H1 (cell line): ENCODE results near the gene ZNF618. TPM values are rescaled to one million over a fixed set of nuclear protein-coding genes. Genes with fewer than 3 reads are reported as not detected.

ENCODE experiments used
- ATF2 ChIP-seq: IDR thresholded peaks from 2 replicates; pipeline ENCODE4 v1.6.1; 2012; ENCODE audit warnings: low read length, inconsistent platforms
- CBX8 ChIP-seq: fragments of 300-800, 300-1000 bp; sonication (generic); IDR thresholded peaks from 2 replicates; pipeline ENCODE4 v1.7.1; 2016; ENCODE audit warnings: low read depth, low read length, borderline replicate concordance
- KDM1A ChIP-seq: fragments of 200-600, 300-600 bp; sonication (generic); IDR thresholded peaks from 2 replicates; pipeline ENCODE4 v1.7.1; 2016; ENCODE audit warnings: mild to moderate bottlenecking, low read length, borderline replicate concordance
- SAP30 ChIP-seq: fragments of 300-600 bp; sonication (generic); IDR thresholded peaks from 2 replicates; pipeline ENCODE4 v1.7.1; 2012; ENCODE audit warnings: low read length, moderate library complexity, mild to moderate bottlenecking, inconsistent platforms; ENCODE audit not compliant: insufficient read depth, insufficient replicate concordance
- polyA plus RNA-seq, 7 experiments: library from polyadenylated mRNA; depleted of rRNA in 3 of 7; stranded (reverse) in 5 of 7; unstranded in 2 of 7; fragments of >200 nt in 5 of 7; fragments of 200-250 nt in 2 of 7; gene quantifications; 1 replicate in 5 of 7; 2 replicates in 1 of 7; 4 replicates in 1 of 7; pipeline versions ENCODE4 v1.2.1 to v1.2.3, GENCODE V29; 2011 to 2013; ENCODE audit warnings: missing spikeins in 2 of 7, mixed read lengths in 2 of 7
- total RNA-seq: library from RNA; stranded (reverse); fragmentation: NEBNext Ultra II Directional; extraction: Animal tissue kit (Norgen Biotek cat#: 25700); gene quantifications from 2 replicates; pipeline ENCODE4 v1.2.1, GENCODE V29; 2021
- TF ChIP-seq, protein P1 (sequence below): fragments of 300-600 bp; sonication (generic); IDR thresholded peaks from 2 replicates; pipeline ENCODE4 v1.7.1; 2012; ENCODE audit warnings: low read length, moderate library complexity, mild to moderate bottlenecking, inconsistent platforms; ENCODE audit not compliant: insufficient replicate concordance

The ZNF618 gene
- total and polyA plus RNA-seq, 2 of the 8 experiments (the other 6 are each of a cell fraction or from before 2014, with no cell fraction given): 9.6 to 28.5 TPM

GRCh38 chr9:114037961-114038723, 162.0 kb downstream of the ZNF618 start (continued):
- TF ChIP-seq, protein P1, sequence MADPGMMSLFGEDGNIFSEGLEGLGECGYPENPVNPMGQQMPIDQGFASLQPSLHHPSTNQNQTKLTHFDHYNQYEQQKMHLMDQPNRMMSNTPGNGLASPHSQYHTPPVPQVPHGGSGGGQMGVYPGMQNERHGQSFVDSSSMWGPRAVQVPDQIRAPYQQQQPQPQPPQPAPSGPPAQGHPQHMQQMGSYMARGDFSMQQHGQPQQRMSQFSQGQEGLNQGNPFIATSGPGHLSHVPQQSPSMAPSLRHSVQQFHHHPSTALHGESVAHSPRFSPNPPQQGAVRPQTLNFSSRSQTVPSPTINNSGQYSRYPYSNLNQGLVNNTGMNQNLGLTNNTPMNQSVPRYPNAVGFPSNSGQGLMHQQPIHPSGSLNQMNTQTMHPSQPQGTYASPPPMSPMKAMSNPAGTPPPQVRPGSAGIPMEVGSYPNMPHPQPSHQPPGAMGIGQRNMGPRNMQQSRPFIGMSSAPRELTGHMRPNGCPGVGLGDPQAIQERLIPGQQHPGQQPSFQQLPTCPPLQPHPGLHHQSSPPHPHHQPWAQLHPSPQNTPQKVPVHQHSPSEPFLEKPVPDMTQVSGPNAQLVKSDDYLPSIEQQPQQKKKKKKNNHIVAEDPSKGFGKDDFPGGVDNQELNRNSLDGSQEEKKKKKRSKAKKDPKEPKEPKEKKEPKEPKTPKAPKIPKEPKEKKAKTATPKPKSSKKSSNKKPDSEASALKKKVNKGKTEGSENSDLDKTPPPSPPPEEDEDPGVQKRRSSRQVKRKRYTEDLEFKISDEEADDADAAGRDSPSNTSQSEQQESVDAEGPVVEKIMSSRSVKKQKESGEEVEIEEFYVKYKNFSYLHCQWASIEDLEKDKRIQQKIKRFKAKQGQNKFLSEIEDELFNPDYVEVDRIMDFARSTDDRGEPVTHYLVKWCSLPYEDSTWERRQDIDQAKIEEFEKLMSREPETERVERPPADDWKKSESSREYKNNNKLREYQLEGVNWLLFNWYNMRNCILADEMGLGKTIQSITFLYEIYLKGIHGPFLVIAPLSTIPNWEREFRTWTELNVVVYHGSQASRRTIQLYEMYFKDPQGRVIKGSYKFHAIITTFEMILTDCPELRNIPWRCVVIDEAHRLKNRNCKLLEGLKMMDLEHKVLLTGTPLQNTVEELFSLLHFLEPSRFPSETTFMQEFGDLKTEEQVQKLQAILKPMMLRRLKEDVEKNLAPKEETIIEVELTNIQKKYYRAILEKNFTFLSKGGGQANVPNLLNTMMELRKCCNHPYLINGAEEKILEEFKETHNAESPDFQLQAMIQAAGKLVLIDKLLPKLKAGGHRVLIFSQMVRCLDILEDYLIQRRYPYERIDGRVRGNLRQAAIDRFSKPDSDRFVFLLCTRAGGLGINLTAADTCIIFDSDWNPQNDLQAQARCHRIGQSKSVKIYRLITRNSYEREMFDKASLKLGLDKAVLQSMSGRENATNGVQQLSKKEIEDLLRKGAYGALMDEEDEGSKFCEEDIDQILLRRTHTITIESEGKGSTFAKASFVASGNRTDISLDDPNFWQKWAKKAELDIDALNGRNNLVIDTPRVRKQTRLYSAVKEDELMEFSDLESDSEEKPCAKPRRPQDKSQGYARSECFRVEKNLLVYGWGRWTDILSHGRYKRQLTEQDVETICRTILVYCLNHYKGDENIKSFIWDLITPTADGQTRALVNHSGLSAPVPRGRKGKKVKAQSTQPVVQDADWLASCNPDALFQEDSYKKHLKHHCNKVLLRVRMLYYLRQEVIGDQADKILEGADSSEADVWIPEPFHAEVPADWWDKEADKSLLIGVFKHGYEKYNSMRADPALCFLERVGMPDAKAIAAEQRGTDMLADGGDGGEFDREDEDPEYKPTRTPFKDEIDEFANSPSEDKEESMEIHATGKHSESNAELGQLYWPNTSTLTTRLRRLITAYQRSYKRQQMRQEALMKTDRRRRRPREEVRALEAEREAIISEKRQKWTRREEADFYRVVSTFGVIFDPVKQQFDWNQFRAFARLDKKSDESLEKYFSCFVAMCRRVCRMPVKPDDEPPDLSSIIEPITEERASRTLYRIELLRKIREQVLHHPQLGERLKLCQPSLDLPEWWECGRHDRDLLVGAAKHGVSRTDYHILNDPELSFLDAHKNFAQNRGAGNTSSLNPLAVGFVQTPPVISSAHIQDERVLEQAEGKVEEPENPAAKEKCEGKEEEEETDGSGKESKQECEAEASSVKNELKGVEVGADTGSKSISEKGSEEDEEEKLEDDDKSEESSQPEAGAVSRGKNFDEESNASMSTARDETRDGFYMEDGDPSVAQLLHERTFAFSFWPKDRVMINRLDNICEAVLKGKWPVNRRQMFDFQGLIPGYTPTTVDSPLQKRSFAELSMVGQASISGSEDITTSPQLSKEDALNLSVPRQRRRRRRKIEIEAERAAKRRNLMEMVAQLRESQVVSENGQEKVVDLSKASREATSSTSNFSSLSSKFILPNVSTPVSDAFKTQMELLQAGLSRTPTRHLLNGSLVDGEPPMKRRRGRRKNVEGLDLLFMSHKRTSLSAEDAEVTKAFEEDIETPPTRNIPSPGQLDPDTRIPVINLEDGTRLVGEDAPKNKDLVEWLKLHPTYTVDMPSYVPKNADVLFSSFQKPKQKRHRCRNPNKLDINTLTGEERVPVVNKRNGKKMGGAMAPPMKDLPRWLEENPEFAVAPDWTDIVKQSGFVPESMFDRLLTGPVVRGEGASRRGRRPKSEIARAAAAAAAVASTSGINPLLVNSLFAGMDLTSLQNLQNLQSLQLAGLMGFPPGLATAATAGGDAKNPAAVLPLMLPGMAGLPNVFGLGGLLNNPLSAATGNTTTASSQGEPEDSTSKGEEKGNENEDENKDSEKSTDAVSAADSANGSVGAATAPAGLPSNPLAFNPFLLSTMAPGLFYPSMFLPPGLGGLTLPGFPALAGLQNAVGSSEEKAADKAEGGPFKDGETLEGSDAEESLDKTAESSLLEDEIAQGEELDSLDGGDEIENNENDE: no peak
- no peak for TF ChIP-seq SAP30
- no peak for TF ChIP-seq CBX8
- no peak for TF ChIP-seq ATF2
- TF ChIP-seq KDM1A: no peak
